SK-N-SH (cell line): ENCODE data around the gene VEGFB.

Experiments used
- CHD2 ChIP-seq: fragments of 150-350 bp; IDR thresholded peaks from 2 replicates; pipeline ENCODE4 v1.6.1; 2018; ENCODE audit warnings: low read length; ENCODE audit not compliant: partially characterized antibody
- CTCF ChIP-seq: fragments of 200-600 bp; sonication (generic); IDR thresholded peaks from 2 replicates; pipeline ENCODE4 v1.6.1; 2017; ENCODE audit warnings: antibody characterized with exemption, mild to moderate bottlenecking, moderate library complexity
- EZH2phosphoT487 ChIP-seq: fragments of 200-600 bp; sonication (generic); IDR thresholded peaks from 2 replicates; pipeline ENCODE4 v1.6.1; 2017; ENCODE audit warnings: low read depth, mixed run types, mild to moderate bottlenecking, antibody characterized with exemption, moderate library complexity, borderline replicate concordance
- FOSL2 ChIP-seq: IDR thresholded peaks from 2 replicates; pipeline ENCODE4 v1.4.0; 2012; ENCODE audit warnings: low read depth, mild to moderate bottlenecking, moderate library complexity, borderline replicate concordance
- FOXJ3 ChIP-seq: sonication (generic); formaldehyde crosslinking; IDR thresholded peaks from 2 replicates; pipeline ENCODE4 v1.5.1; 2020; ENCODE audit warnings: mild to moderate bottlenecking, missing genetic modification reagents
- POLR2AphosphoS5 ChIP-seq: IDR thresholded peaks from 2 replicates; pipeline ENCODE4 v1.6.1; 2012; ENCODE audit warnings: low read depth, low read length
- RAD21 ChIP-seq: IDR thresholded peaks from 2 replicates; pipeline ENCODE4 v1.6.1; 2012; ENCODE audit warnings: mild to moderate bottlenecking, low read length
- RCOR1 ChIP-seq: fragments of 150-350 bp; IDR thresholded peaks from 2 replicates; pipeline ENCODE4 v1.6.1; 2017; ENCODE audit warnings: antibody characterized with exemption, low read length
- REST ChIP-seq: IDR thresholded peaks from 2 replicates; pipeline ENCODE4 v1.6.1; 2012; ENCODE audit warnings: mild to moderate bottlenecking, low read depth, low read length, moderate library complexity
- RXRA ChIP-seq: IDR thresholded peaks from 2 replicates; pipeline ENCODE4 v1.4.0; 2012; ENCODE audit warnings: low read depth, mild to moderate bottlenecking, borderline replicate concordance
- TCF12 ChIP-seq: IDR thresholded peaks from 2 replicates; pipeline ENCODE4 v1.4.0; 2012
- ZBTB33 ChIP-seq: IDR thresholded peaks from 2 replicates; pipeline ENCODE4 v1.4.0; 2012; ENCODE audit warnings: low read depth, borderline replicate concordance

- TF ChIP-seq FOSL2 (no peak), CTCF (no peak), RXRA (no peak), POLR2AphosphoS5 (no peak), EZH2phosphoT487 (no peak), FOXJ3 (no peak), RAD21 (no peak), RCOR1 (no peak), TCF12 (no peak), ZBTB33 (no peak), REST (no peak), CHD2 (no peak)
Observed at GRCh38 chr11:64206457-64207255, 27.7 kb upstream of the VEGFB start, which contains the start of gene FERMT3.
